HG02588 (cell line): Measurements from ENCODE around the gene PIP5K1B.
"Not testable (repeated sequence)": the region's sequence is repeated elsewhere in the genome, so short reads cannot be mapped to it uniquely, and the experiment has no call there.

Experiments
- ATAC-seq: cut with Tn5 transposase; IDR thresholded peaks from one replicate; pipeline ENCODE4 v1.9.1; 2021; ENCODE audit warnings: mild to moderate bottlenecking, moderate library complexity; ENCODE audit not compliant: unreplicated experiment

PIP5K1B gene

GRCh38 chr9:68704814-68705530, at the start of gene PIP5K1B:
Gene PIP5K1B, plus strand, starts transcription at chr9:68705240. Its CDS starts 117,375 bp downstream, at chr9:68822615.
- ATAC-seq: peak; percentile 78

- no peak for ATAC-seq
Observed at GRCh38 chr9:68664036-68664435, 41.0 kb upstream of the PIP5K1B start.

- no peak for ATAC-seq
Observed at GRCh38 chr9:68668127-68668526, 36.9 kb upstream of the PIP5K1B start.

GRCh38 chr9:68669218-68669617, 35.8 kb upstream of the PIP5K1B start:
- no peak for ATAC-seq

- ATAC-seq: no peak
Observed at GRCh38 chr9:68672215-68672614, 32.8 kb upstream of the PIP5K1B start.

- ATAC-seq: no peak
Observed at GRCh38 chr9:68672625-68673024, 32.4 kb upstream of the PIP5K1B start.

GRCh38 chr9:68678430-68678829, 26.6 kb upstream of the PIP5K1B start:
- ATAC-seq: no peak

GRCh38 chr9:68683433-68683832, 21.6 kb upstream of the PIP5K1B start:
- ATAC-seq: no peak

GRCh38 chr9:68685213-68685612, 19.8 kb upstream of the PIP5K1B start:
- ATAC-seq: peak; percentile 10

GRCh38 chr9:68685770-68686169, 19.3 kb upstream of the PIP5K1B start:
- ATAC-seq: peak; percentile 92

- ATAC-seq: no peak
Observed at GRCh38 chr9:68690088-68690487, 15.0 kb upstream of the PIP5K1B start.

GRCh38 chr9:68692519-68692918, 12.5 kb upstream of the PIP5K1B start:
- ATAC-seq: no peak

- no peak for ATAC-seq
Observed at GRCh38 chr9:68694125-68694524, 10.9 kb upstream of the PIP5K1B start.

- ATAC-seq: no peak
Observed at GRCh38 chr9:68697851-68698250, 7.2 kb upstream of the PIP5K1B start.

GRCh38 chr9:68698943-68699509, 6.0 kb upstream of the PIP5K1B start:
- ATAC-seq: no peak

GRCh38 chr9:68699625-68700024, 5.4 kb upstream of the PIP5K1B start:
- not testable (repeated sequence) for ATAC-seq

GRCh38 chr9:68702493-68702892, 2.5 kb upstream of the PIP5K1B start:
- no peak for ATAC-seq

- ATAC-seq: no peak
Observed at GRCh38 chr9:68703672-68704071, 1.4 kb upstream of the PIP5K1B start.

- no peak for ATAC-seq
Observed at GRCh38 chr9:68704498-68704813, 584 bp upstream of the PIP5K1B start.

GRCh38 chr9:68705531-68706362, 707 bp downstream of the PIP5K1B start:
- ATAC-seq: peak; percentile 5

GRCh38 chr9:68706363-68707201, 1.5 kb downstream of the PIP5K1B start:
- peak; percentile 36 for ATAC-seq
